ENCODE data around the gene SLC17A9. TPM values are rescaled to one million over a fixed set of nuclear protein-coding genes. Genes with fewer than 3 reads are reported as not detected.

Gene SLC17A9
- total and polyA plus RNA-seq, 4 donors, result 2.4 to 17.3 (median 9.6) TPM

- peaks cover 8 to 16% (median 9%) of the 10 kb centered on the region in 5 donors for H3K4me1 ChIP-seq (ENCODE audit: control insufficient read depth in 5 of 5, insufficient read depth in 5 of 5, low read length in 5 of 5)
- H3K27me3 ChIP-seq (ENCODE audit: control insufficient read depth in 3 of 3, insufficient read depth in 3 of 3, low read length in 2 of 3), result no peaks in the 10 kb centered on the region
- DNase-seq (no peak), ATAC-seq (ENCODE audit: insufficient read depth, low FRiP score) (no peak)
- H3K36me3 ChIP-seq (ENCODE audit: control insufficient read depth in 4 of 4, insufficient read depth in 4 of 4, low read length in 4 of 4), result peaks cover 13 to 47% (median 26%) of the 10 kb centered on the region in 4 donors
- no peak overlapping the region for H3K4me3 ChIP-seq
- no peak overlapping the region for H3K9ac ChIP-seq (ENCODE audit: insufficient read depth in 1 of 2, low read length in 2 of 2)
- TF ChIP-seq, protein P1, sequence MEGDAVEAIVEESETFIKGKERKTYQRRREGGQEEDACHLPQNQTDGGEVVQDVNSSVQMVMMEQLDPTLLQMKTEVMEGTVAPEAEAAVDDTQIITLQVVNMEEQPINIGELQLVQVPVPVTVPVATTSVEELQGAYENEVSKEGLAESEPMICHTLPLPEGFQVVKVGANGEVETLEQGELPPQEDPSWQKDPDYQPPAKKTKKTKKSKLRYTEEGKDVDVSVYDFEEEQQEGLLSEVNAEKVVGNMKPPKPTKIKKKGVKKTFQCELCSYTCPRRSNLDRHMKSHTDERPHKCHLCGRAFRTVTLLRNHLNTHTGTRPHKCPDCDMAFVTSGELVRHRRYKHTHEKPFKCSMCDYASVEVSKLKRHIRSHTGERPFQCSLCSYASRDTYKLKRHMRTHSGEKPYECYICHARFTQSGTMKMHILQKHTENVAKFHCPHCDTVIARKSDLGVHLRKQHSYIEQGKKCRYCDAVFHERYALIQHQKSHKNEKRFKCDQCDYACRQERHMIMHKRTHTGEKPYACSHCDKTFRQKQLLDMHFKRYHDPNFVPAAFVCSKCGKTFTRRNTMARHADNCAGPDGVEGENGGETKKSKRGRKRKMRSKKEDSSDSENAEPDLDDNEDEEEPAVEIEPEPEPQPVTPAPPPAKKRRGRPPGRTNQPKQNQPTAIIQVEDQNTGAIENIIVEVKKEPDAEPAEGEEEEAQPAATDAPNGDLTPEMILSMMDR (IDR thresholded peaks at IDR 0.05; ENCODE audit: control extremely low read depth, extremely low read depth), result no peak
- WGBS, 2 donors, result 89 to 93% methylated on average over 2 of the region's 2 CpGs
- H3K27ac ChIP-seq (ENCODE audit: low read depth in 1 of 2, low read length in 1 of 2), result no peak overlapping the region
- H3K9me3 ChIP-seq (ENCODE audit: control insufficient read depth in 4 of 4, insufficient read depth in 3 of 4, low read length in 3 of 4), result no peaks in the 10 kb centered on the region
Observed at GRCh38 chr20:62942456-62942855, 10.1 kb upstream of the SLC17A9 start.

GRCh38 chr20:62943396-62943795, 9.1 kb upstream of the SLC17A9 start:
- ATAC-seq (ENCODE audit: insufficient read depth, low FRiP score) (no peak), DNase-seq (no peak)
- Histone ChIP-seq H3K27me3 (ENCODE audit: control insufficient read depth in 3 of 3, insufficient read depth in 3 of 3, low read length in 2 of 3) (no peaks in the 10 kb centered on the region), H3K9ac (ENCODE audit: insufficient read depth in 1 of 2, low read length in 2 of 2) (no peak overlapping the region), H3K36me3 (ENCODE audit: control insufficient read depth in 4 of 4, insufficient read depth in 4 of 4, low read length in 4 of 4) (peaks cover 16 to 55% (median 30%) of the 10 kb centered on the region in 4 donors), H3K4me3 (no peak overlapping the region), H3K27ac (ENCODE audit: low read depth in 1 of 2, low read length in 1 of 2) (no peak overlapping the region), H3K9me3 (ENCODE audit: control insufficient read depth in 4 of 4, insufficient read depth in 3 of 4, low read length in 3 of 4) (no peaks in the 10 kb centered on the region), H3K4me1 (ENCODE audit: control insufficient read depth in 5 of 5, insufficient read depth in 5 of 5, low read length in 5 of 5) (peaks cover 8 to 19% (median 9%) of the 10 kb centered on the region in 5 donors)
- TF ChIP-seq, protein P1 (IDR thresholded peaks at IDR 0.05; ENCODE audit: control extremely low read depth, extremely low read depth), result no peak
- WGBS, 2 donors, result 96% methylated on average over 14 of the region's 14 CpGs

DNA sequence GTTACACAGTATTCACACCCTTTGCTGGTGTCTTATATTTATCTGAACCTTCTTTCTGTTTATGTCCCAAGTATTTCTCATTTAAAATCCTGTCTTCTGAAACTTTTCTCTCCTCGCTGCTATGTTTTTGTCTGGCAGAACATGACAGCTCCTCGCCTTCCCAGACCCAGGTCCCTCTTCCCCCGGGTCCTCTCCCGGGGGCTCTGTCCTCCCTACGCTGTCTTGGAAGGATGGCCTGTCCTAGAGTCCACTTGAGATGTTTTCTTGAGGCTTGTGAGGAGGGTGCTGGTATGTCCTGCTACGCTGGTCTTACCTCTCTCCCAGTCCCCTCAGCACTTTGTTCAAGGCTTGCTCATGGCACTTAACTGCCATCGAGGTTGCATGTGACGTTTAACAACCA, 8.3 kb upstream of the SLC17A9 start:
- WGBS, 2 donors, result 91 to 95% methylated on average over 8 of the region's 8 CpGs
- ATAC-seq (ENCODE audit: insufficient read depth, low FRiP score) (no peak), DNase-seq (no peak)
- H3K9ac ChIP-seq (ENCODE audit: insufficient read depth in 1 of 2, low read length in 2 of 2), result no peak overlapping the region
- peaks cover 5 to 18% (median 6%) of the 10 kb centered on the region in 5 donors for H3K4me1 ChIP-seq (ENCODE audit: control insufficient read depth in 5 of 5, insufficient read depth in 5 of 5, low read length in 5 of 5)
- peaks cover 16 to 58% (median 33%) of the 10 kb centered on the region in 4 donors for H3K36me3 ChIP-seq (ENCODE audit: control insufficient read depth in 4 of 4, insufficient read depth in 4 of 4, low read length in 4 of 4)
- peaks cover 0 to 2% (median 0%) of the 10 kb centered on the region in 4 donors for H3K9me3 ChIP-seq (ENCODE audit: control insufficient read depth in 4 of 4, insufficient read depth in 3 of 4, low read length in 3 of 4)
- TF ChIP-seq, protein P1 (IDR thresholded peaks at IDR 0.05; ENCODE audit: control extremely low read depth, extremely low read depth), result no peak
- H3K4me3 ChIP-seq, result no peak overlapping the region
- no peaks in the 10 kb centered on the region for H3K27me3 ChIP-seq (ENCODE audit: control insufficient read depth in 3 of 3, insufficient read depth in 3 of 3, low read length in 2 of 3)
- no peak overlapping the region for H3K27ac ChIP-seq (ENCODE audit: low read depth in 1 of 2, low read length in 1 of 2)

GRCh38 chr20:62944746-62945145, 7.8 kb upstream of the SLC17A9 start:
- 94 to 96% methylated on average over 10 of the region's 10 CpGs for WGBS, 2 donors
- Histone ChIP-seq H3K36me3 (ENCODE audit: control insufficient read depth in 4 of 4, insufficient read depth in 4 of 4, low read length in 4 of 4) (peaks cover 16 to 61% (median 36%) of the 10 kb centered on the region in 4 donors), H3K4me1 (ENCODE audit: control insufficient read depth in 5 of 5, insufficient read depth in 5 of 5, low read length in 5 of 5) (peaks cover 0 to 12% (median 2%) of the 10 kb centered on the region in 5 donors), H3K27me3 (ENCODE audit: control insufficient read depth in 3 of 3, insufficient read depth in 3 of 3, low read length in 2 of 3) (no peaks in the 10 kb centered on the region), H3K27ac (ENCODE audit: low read depth in 1 of 2, low read length in 1 of 2) (no peak overlapping the region), H3K4me3 (no peak overlapping the region), H3K9ac (ENCODE audit: insufficient read depth in 1 of 2, low read length in 2 of 2) (no peak overlapping the region), H3K9me3 (ENCODE audit: control insufficient read depth in 4 of 4, insufficient read depth in 3 of 4, low read length in 3 of 4) (peaks cover 0 to 2% (median 0%) of the 10 kb centered on the region in 4 donors)
- no peak for ATAC-seq (ENCODE audit: insufficient read depth, low FRiP score)
- no peak for DNase-seq
- TF ChIP-seq, protein P1 (IDR thresholded peaks at IDR 0.05; ENCODE audit: control extremely low read depth, extremely low read depth), result no peak
